Fibroblast of lung (primary cell): ENCODE results near the gene WDR27.

Experiments used
- EZH2 ChIP-seq: IDR thresholded peaks from 2 replicates; pipeline ENCODE4 v1.5.1; 2012; ENCODE audit warnings: low read length, control low read depth, mild to moderate bottlenecking; ENCODE audit errors: missing control alignments
- TF ChIP-seq, protein P1 (sequence below), 2 donors: IDR thresholded peaks in 1 of 2; conservative IDR thresholded peaks in 1 of 2; 1 replicate in 1 of 2; 2 replicates in 1 of 2; pipeline ENCODE4 v1.5.1; 2011 to 2012; ENCODE audit warnings: low read length in 2 of 2, control low read depth in 1 of 2, inconsistent platforms in 1 of 2, low read depth in 1 of 2, mild to moderate bottlenecking in 1 of 2

- TF ChIP-seq, protein P1, sequence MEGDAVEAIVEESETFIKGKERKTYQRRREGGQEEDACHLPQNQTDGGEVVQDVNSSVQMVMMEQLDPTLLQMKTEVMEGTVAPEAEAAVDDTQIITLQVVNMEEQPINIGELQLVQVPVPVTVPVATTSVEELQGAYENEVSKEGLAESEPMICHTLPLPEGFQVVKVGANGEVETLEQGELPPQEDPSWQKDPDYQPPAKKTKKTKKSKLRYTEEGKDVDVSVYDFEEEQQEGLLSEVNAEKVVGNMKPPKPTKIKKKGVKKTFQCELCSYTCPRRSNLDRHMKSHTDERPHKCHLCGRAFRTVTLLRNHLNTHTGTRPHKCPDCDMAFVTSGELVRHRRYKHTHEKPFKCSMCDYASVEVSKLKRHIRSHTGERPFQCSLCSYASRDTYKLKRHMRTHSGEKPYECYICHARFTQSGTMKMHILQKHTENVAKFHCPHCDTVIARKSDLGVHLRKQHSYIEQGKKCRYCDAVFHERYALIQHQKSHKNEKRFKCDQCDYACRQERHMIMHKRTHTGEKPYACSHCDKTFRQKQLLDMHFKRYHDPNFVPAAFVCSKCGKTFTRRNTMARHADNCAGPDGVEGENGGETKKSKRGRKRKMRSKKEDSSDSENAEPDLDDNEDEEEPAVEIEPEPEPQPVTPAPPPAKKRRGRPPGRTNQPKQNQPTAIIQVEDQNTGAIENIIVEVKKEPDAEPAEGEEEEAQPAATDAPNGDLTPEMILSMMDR (conservative IDR thresholded peaks at IDR 0.05 in 1 of 2, IDR thresholded peaks at IDR 0.05 in 1 of 2; ENCODE audit: low read depth in 1 of 2, low read length in 2 of 2): peak in 1 of 2 donors; percentile 4
- no peak for TF ChIP-seq EZH2
Observed at GRCh38 chr6:169445227-169445626, 256.6 kb downstream of the WDR27 start.
